ENCODE results near the gene DNAJC30. TPM values are rescaled to one million over a fixed set of nuclear protein-coding genes. Genes with fewer than 3 reads are reported as not detected.

DNAJC30 gene
- polyA plus RNA-seq, 1 experiment = 6.4 TPM

DNA sequence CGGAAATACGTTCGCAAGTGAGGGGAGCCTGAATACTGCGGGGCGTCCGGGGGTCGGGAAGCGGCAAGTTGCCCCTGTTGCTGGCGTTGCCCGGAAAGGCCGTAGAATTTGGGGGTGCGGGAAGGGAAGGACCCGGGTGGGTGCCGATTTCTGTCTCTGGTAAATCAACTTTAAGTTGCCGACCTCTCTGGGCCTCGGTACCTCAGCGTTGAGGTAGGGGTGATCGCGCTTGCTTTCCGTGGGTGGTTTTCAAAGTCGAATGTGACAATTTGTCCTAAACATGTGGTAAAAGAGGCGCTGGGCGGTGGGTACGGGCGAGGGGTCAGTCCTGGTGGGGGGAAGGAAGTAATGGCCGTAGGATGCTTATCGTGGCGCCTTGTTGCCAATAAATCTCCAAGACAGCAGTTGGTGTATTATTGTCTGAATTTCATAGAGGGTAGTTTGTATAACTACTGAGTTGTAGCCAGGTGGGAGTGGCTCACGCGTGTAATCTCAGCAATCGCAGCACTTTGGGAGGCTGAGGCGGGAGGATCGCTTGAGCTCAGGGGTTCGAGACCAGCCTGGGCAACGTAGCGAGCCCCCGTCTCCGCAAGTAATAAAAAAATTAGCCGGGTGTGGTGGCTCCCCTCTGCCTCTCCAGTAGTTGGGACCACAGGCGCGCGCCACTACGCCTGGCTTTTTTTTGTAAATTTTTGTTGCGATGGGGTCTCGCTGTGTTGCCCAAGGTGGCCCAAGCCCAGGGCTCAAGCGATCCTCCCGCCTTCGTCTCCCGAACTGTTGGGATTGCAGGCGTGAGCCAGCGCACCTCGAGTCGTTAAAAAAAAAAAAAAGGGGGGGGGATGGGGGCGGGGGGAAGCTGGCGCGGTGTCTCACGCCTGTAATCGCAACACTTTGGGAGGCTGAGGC is 788 bp upstream of the DNAJC30 start:
- ChIA-PET CTCF (interaction anchor here (1.2 kb wide), 1 partner anchor 18 kb away, joined by 4 read pairs; no protein-coding TSS in a partner anchor), POLR2A (no interaction called here)
- no peaks in the 10 kb centered on the region for H3K27me3 ChIP-seq (ENCODE audit: control insufficient read depth, insufficient read depth, low read length)
- peaks cover 5% of the 10 kb centered on the region for H3K36me3 ChIP-seq (ENCODE audit: control insufficient read depth, insufficient read depth, low read length)
- peak overlapping the region; percentile 85 for H3K4me3 ChIP-seq (ENCODE audit: low read depth, low read length)
- no peak for DNase-seq (ENCODE audit: low read depth)
- TF ChIP-seq, protein P1, sequence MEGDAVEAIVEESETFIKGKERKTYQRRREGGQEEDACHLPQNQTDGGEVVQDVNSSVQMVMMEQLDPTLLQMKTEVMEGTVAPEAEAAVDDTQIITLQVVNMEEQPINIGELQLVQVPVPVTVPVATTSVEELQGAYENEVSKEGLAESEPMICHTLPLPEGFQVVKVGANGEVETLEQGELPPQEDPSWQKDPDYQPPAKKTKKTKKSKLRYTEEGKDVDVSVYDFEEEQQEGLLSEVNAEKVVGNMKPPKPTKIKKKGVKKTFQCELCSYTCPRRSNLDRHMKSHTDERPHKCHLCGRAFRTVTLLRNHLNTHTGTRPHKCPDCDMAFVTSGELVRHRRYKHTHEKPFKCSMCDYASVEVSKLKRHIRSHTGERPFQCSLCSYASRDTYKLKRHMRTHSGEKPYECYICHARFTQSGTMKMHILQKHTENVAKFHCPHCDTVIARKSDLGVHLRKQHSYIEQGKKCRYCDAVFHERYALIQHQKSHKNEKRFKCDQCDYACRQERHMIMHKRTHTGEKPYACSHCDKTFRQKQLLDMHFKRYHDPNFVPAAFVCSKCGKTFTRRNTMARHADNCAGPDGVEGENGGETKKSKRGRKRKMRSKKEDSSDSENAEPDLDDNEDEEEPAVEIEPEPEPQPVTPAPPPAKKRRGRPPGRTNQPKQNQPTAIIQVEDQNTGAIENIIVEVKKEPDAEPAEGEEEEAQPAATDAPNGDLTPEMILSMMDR (IDR thresholded peaks at IDR 0.05; ENCODE audit: insufficient read depth, low read depth, low read length) = no peak

DNA sequence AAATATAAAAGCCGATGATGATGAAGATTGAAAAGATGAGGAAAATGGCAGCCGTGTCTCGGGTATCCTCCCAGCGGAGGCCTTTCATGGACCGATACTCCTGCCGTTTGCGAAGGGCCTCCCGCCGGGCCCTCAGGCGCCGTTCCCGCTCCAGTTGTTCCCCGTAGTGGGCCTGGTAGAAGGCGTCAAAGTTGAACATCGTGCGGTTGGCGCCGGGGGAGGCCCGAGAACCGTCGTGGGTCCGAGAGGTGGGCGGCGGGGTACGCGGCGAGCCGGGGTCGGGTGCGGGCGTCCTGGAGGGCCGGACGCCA is 553 bp downstream of the DNAJC30 start:
- Histone ChIP-seq H3K36me3 (ENCODE audit: control insufficient read depth, insufficient read depth, low read length) (peaks cover 5% of the 10 kb centered on the region), H3K27me3 (ENCODE audit: control insufficient read depth, insufficient read depth, low read length) (no peaks in the 10 kb centered on the region), H3K4me3 (ENCODE audit: low read depth, low read length) (peak overlapping the region; percentile 85)
- DNase-seq (ENCODE audit: low read depth) = no peak
- ChIA-PET POLR2A (no interaction called here), CTCF (no interaction called here)
- TF ChIP-seq, protein P1 (IDR thresholded peaks at IDR 0.05; ENCODE audit: insufficient read depth, low read depth, low read length) = no peak

GRCh38 chr7:73681031-73681430 is 2.2 kb downstream of the DNAJC30 start:
- Histone ChIP-seq H3K27me3 (ENCODE audit: control insufficient read depth, insufficient read depth, low read length) (no peaks in the 10 kb centered on the region), H3K4me3 (ENCODE audit: low read depth, low read length) (no peak overlapping the region), H3K36me3 (ENCODE audit: control insufficient read depth, insufficient read depth, low read length) (peaks cover 2% of the 10 kb centered on the region; the same call in 1 of the 2 replicates)
- TF ChIP-seq, protein P1 (IDR thresholded peaks at IDR 0.05; ENCODE audit: insufficient read depth, low read depth, low read length) = no peak
- ChIA-PET POLR2A (interaction anchor here (0.6 kb wide), 1 partner anchor 608 kb away, joined by 3 read pairs; the partner anchor contains the start of gene CLIP2), CTCF (interaction anchor here (1.2 to 1.7 kb wide), 2 partner anchors 13 to 54 kb away, joined by 3 read pairs; no protein-coding TSS in a partner anchor)
- no peak for DNase-seq (ENCODE audit: low read depth)

GRCh38 chr7:73680501-73680900 is 2.8 kb downstream of the DNAJC30 start:
- peaks cover 2% of the 10 kb centered on the region; the same call in 1 of the 2 replicates for H3K36me3 ChIP-seq (ENCODE audit: control insufficient read depth, insufficient read depth, low read length)
- TF ChIP-seq, protein P1 (IDR thresholded peaks at IDR 0.05; ENCODE audit: insufficient read depth, low read depth, low read length) = no peak
- no peak for DNase-seq (ENCODE audit: low read depth)
- POLR2A ChIA-PET = interaction anchor here (0.6 kb wide), 1 partner anchor 609 kb away, joined by 3 read pairs; the partner anchor contains the start of gene CLIP2
- no peaks in the 10 kb centered on the region for H3K27me3 ChIP-seq (ENCODE audit: control insufficient read depth, insufficient read depth, low read length)
- CTCF ChIA-PET = interaction anchor here (1.2 to 1.7 kb wide), 2 partner anchors 12 to 54 kb away, joined by 3 read pairs; no protein-coding TSS in a partner anchor
- no peak overlapping the region for H3K4me3 ChIP-seq (ENCODE audit: low read depth, low read length)

- ChIA-PET CTCF (interaction anchor here (1.7 kb wide), 1 partner anchor 55 kb away, joined by 3 read pairs; no protein-coding TSS in a partner anchor), POLR2A (no interaction called here)
- Histone ChIP-seq H3K36me3 (ENCODE audit: control insufficient read depth, insufficient read depth, low read length) (0 out of 2 replicates have a peak, but pooled peaks cover 2% of the 10 kb centered on the region), H3K4me3 (ENCODE audit: low read depth, low read length) (no peak overlapping the region), H3K27me3 (ENCODE audit: control insufficient read depth, insufficient read depth, low read length) (no peaks in the 10 kb centered on the region)
- TF ChIP-seq, protein P1 (IDR thresholded peaks at IDR 0.05; ENCODE audit: insufficient read depth, low read depth, low read length) = no peak
- DNase-seq (ENCODE audit: low read depth) = no peak
These were observed 3.5 kb downstream of the DNAJC30 start for GRCh38 chr7:73679709-73680108.
